CD4-positive, alpha-beta T cell treated with Interleukin-4 for 1 hour (primary cell): ENCODE data around the gene GSAP.
"Not testable (repeated sequence)": the region's sequence is repeated elsewhere in the genome, so short reads cannot be mapped to it uniquely, and the experiment has no call there.

Experiments
- DNase-seq, 2 donors: peaks; one replicate each; pipeline ENCODE4 v3.0.0-alpha.2; 2020 to 2022

The GSAP gene

DNA sequence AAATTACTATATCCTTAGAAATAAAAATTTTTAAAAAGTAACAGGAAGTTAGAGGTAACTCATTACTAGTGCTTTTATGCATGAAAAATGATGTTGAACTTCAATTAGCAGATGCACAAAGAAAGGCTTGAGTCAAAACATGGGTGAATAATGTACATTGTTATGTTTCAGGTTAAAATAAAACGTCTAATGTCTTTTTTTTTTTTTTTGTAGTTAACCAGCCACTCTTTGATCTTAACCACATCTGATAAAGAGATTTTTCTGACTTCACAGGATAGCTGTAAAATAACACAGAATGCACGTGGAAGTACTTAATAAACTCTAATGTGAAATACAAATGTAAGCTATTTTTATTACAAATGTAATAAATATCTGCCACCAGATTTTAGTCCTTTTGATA lies 61.7 kb downstream of the GSAP start:
- peak in 1 of 2 donors; percentile 57 for DNase-seq

DNA sequence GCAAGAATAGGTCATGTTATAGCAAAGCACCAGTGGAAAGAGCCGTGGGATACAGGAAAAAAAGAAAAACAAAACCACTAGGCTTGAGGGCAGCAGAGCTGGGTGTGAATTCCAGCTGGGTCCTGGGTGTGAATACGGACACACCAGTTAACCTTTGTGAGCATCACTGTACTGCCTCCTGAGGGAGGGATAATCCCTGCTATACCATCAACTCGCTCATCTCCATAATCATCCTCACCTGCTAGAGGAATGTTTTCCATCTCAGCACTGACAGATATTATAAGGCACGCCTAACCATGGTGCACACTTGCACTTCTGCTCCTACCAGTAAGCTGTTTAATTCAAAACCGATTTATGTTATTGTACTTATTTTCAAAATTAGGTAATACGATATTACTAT lies 62.2 kb downstream of the GSAP start:
- DNase-seq = no peak

DNA sequence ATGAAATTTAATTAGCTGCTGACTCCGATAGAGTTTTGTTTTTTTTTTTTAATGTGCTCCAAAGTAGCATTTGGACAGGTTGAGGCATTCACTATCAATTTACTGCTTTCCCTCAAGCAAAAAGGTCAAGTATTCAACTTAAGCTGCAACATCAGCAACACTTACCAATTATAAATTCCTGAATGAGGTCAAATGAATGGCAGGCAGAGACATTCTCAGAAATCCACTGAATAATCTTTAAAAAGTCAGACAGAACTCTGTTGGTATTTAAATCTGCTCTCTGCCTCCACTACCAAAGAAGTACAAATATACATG lies 62.8 kb downstream of the GSAP start:
- no peak for DNase-seq

DNA sequence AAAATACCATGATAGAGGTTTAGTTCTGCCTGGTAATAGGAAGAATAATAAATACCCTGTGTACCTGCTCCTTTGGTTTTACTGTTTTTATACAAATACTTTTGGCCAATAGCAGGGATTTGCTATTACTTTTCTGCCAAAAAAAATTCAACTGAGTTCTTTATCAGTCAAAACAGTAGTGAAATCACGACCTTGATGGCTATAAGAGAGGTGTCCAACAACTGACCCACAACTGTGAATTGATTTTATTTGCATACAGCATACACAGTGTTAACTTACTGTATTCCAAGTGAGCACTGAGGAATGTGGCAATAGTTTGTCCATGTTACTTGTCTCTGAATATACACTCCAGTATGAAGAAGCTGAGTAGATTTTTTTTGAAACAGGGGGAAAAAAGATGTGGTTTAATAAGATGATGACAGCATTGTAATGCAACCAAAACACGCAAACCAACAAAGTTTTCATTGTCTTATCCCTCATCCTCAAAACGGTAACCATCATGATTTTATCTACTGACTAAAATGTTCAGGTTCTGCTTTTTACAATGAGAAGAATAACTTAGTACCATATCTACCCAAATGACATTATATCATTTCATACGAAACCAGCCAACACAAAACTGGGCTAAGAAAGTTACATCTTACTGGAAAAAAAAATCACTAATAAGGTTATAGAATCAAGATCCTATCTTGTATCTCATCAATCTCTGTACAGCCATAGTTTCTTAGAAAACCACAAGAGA lies 63.3 kb downstream of the GSAP start:
- peak in 1 of 2 donors; percentile 33 for DNase-seq

DNA sequence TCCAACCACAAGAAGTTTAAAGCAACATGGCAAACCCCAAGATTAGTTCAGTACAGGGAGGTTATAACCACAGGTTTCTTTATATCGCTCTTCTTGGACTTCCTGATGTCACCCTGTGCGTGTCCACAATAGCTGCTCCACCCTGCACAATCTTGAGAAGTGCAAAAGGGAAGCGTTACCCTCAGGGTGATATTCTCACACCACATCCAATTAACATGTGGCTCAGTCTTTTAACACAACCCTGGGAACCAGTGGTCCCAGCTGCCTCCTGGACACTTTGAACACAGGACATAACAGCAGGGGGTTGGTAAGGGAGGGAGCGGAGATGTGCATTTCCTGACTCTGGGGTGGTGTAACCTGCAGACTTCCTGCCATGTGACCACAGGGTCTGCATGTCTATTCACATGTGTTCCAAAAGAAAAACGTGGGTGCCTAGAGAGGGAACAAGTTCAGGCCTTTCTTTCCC lies 64.6 kb downstream of the GSAP start:
- peak; percentile 65 to 76 for DNase-seq

DNA sequence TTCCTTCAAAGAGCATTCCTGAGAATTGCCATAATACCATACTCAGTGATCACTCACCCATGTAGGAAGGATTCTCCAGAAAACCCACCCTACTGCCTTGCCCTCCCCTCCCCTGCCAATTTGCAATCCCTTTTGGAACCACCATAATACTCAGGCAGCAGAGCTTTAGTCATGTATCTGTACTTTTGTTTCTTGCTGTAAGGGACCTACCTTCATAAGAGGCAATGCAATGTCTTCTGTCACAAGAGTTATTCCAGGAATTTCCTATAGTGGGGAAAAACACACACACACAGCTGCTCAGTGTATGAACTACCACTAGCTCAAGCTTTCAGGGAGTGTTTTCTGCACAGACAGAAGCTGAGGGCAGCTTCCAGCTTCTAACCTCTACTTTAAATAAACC lies 67.0 kb downstream of the GSAP start:
- DNase-seq = no peak

DNA sequence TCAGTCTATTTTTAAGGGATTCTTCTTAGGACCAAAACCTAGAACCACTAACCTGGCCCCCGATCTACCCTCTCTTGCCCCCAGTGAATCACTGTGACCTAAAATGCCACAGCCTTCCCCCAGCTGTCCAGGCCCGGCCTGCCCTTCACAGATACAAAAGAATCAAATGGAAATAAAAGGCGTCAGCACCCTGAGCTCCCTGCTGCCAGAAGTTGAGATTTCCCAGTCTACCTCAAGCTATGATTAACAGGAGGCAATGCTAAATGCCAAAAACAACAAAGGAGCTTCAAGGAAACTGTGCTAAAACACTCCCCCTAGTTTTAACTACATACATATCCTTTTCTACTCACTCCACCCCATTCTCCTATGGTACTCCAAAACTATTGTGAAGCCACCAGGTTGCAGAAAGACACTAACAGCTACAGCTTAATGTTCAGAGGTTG lies 67.8 kb downstream of the GSAP start:
- no peak for DNase-seq

DNA sequence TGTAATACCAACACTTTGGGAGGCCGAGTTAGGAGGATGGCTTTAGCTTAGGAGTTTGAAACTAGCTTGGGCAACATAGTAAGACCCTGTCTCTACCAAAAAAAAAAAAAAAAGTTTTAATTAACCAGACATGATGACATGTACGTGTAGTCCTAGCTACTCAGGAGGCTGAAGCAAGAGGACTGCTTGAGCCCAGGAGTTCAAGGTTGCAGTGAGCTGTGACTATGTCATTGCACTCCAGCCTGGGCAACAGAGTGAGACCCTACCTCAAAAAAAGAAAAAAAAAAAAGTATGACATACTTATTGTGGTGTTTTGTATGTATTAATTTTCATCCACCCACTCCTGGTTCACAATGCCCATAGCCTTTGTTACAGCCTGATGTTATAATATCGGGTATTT lies 69.7 kb downstream of the GSAP start:
- no peak for DNase-seq

DNA sequence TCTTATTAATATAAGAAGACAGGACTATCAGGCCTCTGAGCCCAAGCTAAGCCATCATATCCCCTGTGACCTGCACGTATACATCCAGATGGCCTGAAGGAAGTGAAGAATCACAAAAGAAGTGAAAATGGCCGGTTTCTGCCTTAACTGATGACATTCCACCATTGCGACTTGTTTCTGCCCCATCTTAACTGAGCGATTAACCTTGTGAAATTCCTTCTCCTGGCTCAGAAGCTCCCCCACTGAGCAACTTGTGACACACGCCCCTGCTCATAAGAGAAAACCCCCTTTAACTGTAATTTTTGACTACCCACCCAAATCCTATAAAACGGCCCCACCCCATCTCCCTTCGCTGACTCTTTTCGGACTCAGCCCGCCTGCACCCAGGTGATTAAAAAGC lies 70.7 kb downstream of the GSAP start:
- DNase-seq = not testable (repeated sequence)

DNA sequence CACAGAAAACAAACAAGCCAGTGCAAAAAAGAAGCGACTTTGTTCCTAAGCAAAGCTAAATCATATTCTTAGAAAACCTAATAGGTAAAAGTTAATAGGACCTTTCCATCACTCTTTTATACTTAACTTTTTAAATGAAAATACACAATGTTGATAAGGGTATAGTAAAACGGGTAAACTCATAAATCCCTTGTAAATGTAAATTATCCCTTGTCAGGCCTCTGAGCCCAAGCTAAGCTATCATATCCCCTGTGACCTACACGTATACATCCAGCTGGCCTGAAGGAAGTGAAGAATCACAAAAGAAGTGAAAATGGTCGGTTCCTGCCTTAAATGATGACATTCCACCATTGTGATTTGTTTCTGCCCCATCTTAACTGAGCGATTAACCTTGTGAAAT lies 76.4 kb downstream of the GSAP start:
- DNase-seq = no peak

DNA sequence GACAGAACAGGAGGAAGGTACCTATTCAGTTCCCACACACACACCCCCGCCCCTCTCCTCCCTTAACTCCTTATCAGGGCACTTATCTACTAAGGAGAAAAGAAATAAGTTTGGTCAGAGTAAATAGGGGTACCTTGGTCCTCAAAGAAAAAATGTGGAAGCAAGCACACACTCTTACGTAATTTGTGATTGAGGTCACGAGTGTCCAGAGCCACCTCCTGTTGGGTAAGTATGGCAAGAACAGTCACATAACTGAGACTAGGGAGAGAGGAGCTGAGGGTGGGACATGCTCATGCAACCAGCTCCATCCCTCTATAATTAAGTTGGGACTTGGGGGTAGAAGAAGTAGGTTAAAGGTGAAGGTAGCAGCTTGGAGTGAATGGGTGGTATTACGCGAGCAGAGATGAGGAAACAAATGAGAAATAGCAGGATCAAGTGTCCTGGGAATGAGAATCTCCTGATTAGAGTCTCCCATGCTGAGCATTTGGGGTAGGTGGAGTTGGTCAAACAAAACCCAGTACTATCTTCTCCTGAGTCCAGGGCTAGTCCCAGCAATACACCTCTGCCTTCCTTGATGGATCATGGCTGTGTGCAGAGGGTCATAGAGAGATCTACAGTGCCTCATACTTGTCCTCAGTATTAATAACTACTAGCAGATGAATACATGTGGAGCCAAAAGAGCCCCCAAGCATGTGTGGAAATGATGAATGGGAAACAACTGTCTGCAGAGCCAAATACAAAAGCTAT lies 77.1 kb downstream of the GSAP start:
- DNase-seq = peak in 1 of 2 donors; percentile 36

DNA sequence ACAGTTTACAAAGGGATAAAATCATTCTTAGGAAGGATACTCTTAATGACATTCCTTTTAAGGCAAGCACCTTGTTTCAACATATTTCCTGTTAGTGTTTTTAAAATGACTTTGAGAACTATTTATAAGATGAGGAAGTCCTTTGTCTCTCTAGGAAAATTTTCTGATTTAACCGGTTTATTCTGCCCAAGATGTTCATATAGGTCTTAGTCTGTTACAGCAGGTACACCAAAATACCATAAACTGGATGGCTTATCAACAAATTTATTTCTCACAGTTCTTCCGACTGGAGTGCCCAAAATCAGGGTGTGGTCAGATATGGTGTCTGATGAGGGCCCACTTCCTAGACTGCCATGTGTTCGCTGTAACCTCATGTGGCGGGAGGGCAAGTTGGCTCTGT lies 77.9 kb downstream of the GSAP start:
- no peak for DNase-seq

DNA sequence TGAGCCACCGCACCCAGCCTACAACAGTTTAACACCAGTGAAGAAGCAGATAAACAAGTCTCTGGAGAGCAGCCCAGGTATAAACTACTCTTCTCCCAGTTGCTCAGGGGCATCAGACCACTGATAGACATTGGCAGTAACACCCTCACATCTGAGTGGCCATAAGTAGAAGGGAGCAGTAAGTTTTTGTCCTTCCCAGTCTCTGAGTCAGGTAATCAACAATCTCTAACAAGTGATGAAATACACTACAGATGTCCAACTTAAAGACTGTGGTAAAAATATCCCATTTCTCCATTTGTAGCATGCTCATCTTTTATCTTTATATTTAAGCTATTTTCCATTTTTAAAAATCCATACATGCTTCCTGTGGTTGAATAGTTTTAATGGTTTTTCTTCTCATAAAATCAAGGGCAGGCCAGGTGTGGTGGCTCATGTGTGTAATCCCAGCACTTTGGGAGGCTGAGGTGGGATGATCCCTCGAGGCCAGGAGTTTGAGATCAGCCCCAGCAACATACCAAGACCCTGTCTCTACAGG lies 78.6 kb downstream of the GSAP start:
- no peak for DNase-seq

DNA sequence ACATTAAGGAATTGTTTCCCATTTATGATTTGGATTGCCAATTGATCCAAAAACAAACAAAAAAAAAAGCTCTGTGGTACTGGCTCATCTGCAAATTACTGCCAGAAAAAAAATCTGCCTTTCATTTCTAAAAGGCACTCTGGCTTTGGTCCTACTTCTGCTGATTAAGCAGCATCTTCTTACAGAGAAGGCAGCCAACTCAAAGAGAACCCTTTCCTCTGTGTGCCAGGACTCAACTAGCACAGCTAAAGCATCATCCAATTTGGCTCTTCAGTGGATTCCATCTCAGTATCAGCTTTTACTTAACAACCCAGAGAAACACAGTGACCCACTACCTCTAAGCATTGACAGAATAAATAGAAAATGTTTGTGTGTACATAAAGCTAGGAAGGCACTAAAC lies 80.6 kb downstream of the GSAP start:
- DNase-seq = no peak

DNA sequence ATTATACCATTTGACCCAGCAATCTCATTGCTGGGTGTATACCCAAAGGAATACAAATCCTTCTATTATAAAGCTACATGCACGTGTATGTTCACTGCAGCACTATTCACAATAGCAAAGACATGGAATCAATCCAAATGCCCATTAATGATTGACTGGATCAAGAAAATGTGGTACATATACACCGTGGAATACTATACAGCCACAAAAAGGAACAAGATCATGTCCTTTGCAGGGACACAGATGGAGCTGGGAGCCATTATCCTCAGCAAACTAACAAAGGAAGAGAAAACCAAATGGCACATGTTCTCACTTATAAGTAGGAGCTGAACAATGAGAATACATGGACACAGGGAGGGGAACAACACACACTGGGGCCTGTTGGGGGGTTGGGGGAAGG lies 82.1 kb downstream of the GSAP start:
- DNase-seq = not testable (repeated sequence)

DNA sequence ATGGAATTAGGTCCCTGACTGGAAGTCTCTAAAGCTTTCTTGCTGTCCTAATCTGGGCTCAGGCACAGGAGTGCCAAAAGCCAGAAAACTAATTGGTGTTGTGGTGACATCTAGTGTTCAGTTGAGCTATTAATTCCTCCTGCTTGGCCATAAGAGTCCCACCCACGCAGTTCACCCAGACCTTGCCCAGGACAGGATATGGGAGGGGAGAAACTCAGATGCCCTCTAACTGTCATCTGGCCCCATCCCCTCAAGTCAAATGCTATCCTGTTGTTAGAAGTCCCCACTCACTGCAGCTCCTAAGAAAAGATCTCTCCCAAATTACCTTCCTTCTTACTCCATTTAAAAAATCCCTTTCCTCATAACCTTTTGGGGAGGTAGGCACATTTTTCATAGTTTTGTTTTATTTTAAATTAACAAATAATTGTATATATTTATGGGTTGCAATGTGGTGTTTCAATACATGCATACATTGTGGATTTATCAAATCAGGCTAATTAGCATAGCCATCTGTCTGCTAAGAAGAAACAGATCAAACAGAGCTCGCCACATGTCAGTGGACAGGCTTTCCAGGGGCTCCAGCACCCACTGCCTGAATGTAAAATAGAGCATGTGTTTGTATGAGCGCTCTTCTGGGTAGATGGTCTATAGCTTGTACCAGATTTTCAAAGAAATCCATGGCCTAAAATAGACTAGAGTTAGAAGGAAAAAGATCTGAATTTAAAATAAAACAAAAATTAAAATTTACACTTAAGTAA lies 84.0 kb downstream of the GSAP start:
- DNase-seq = peak; percentile 62 to 74

DNA sequence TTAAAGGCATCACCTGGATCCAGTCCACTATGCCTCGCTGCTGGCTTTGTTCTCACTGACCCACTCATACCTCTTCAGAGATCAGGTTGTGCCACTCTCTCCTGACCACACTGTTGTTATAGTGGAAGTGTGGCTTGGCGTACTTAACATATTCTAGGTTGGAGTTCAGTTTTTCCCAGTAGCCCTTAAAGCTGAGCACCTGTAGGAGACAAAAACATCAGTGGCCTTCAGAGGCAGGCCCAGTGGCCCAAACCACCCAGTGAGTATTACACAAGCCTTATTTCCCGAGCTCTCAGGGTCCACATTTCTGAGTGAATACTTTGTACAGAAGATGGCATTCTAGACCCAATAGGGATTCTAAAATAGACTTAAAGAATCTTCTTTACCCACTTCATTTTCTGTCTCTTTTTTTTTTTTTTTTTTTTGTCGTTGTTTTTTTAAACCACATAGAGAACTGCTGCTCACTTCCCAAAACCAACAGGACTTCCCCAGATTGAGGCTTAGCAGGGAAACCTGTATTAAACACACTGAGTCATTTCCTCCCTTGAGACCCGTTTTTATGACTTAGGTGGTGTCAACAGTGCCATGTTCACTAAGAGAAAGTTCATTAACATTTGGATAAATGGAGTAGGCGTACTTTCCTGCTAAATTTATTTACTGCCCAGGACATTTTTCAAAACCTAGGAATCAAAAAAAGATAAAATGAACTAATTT lies 85.8 kb downstream of the GSAP start:
- DNase-seq = peak in 1 of 2 donors; percentile 56

DNA sequence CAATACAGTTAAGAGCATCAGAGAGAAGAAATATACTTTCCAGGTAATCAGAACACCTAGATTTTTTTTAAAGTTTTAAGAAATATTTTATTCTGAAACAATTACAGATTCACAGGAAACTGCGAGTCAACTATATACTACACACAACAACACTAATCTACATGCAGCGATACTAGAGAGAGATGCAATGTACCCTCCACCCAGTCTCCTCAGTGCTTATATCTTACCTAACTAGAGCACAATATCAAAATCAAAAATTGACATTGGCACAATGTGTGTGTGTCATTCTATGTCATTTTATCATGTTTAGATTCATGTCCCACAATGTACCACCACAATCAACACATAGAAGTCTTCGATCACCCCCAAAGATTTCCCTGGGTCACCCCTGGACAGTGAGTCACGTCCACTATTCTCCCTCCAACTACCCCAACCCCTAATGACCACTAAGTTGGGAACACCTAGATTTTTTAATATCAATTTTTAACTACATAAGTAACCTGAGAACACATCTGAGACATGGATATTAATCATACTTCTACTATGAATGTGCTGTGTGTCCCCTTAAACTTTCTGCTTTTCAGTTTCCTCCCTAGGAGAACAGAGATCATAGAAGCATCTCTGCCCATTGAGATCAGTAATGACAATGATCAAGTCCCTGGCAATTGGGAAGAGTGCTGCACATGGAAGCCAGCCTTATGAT lies 86.5 kb downstream of the GSAP start:
- DNase-seq = no peak

DNA sequence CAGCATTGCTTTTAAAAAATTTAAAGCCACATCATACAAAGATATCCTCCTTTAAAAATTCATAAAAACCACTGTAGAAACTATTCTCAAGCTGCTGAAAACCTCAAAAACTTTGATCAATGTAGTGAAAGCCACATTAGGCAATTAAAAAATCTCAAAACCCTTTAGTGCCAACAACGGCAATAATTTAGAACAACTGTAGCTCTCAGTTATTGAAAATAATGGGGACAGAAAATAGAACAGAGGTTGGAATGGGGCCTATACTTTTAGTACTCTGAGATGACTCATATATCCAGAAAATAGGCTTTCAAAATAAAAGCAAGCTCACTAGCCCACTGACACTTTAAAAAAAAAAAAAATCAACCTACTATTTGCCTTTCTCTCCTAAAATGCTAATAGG lies 87.5 kb downstream of the GSAP start:
- DNase-seq = no peak

DNA sequence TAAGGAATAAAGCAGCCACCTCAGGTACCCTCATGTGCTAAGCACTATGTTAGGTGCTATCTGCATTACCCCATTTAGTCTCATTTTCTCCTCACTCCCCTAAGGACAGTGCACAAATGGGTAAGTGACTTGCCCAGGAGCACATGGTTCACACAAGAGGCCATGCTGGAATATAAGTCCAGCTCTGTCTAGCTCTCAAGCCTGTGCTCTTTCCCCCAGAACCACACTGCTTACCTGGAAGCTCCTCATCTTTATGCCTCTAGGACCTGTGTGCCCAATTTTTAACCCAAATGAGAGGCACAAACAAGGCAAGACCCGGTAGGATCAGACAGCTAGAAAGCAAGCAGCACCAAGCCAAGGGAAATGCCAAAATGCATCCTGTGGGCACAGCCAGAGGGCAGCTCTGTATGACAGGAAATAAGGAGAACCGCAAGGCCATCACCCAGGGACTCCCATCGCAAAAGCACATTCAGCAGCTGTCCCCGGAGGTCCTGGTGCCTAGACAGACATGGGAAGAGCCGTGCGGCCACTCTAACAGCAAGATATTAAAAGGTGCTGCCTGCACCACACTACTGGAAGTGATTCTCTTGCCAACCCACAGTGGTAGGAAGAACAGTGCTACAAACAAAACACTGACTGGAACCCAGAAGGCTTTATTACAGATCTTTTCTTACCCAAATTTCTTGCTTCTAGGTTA lies 88.1 kb downstream of the GSAP start:
- DNase-seq = peak in 1 of 2 donors; percentile 41
